Heart right ventricle (tissue), 16 donors: ENCODE measurements around the gene ANXA1. TPM values are rescaled to one million over a fixed set of nuclear protein-coding genes. Genes with fewer than 3 reads are reported as not detected.
"Not testable (repeated sequence)": the region's sequence is repeated elsewhere in the genome, so short reads cannot be mapped to it uniquely, and the experiment has no call there.

Source experiments
- ATAC-seq, 8 donors: fragments of 200-7000 bp; cut with Tn5 transposase; one replicate each; pipeline ENCODE4 v1.9.1; 2020; ENCODE audit warnings: mild to moderate bottlenecking in 8 of 8, moderate library complexity in 8 of 8, moderate number of reproducible peaks in 1 of 8
- DNase-seq, 2 donors: peaks; one replicate each; pipeline ENCODE4 v3.0.0-alpha.2; 2020
- H3K27ac ChIP-seq, 10 donors: fragments of 200-600 bp; sonication (generic) in 2 of 10; one replicate each; pipeline versions ENCODE4 v1.5.0 to v1.8.0; 2020 to 2022; ENCODE audit warnings: mild to moderate bottlenecking in 3 of 10
- H3K27me3 ChIP-seq, 7 donors: fragments of 200-600 bp; one replicate each; pipeline ENCODE4 v1.8.0; 2021 to 2022; ENCODE audit warnings: mild to moderate bottlenecking in 2 of 7
- H3K36me3 ChIP-seq, 9 donors: fragments of 200-600 bp; sonication (generic) in 1 of 9; one replicate each; pipeline versions ENCODE4 v1.5.0 to v1.8.0; 2020 to 2022; ENCODE audit warnings: mild to moderate bottlenecking in 2 of 9
- H3K4me1 ChIP-seq, 9 donors: fragments of 200-600 bp; sonication (generic) in 1 of 9; one replicate each; pipeline versions ENCODE4 v1.5.0 to v1.8.0; 2020 to 2022; ENCODE audit warnings: mild to moderate bottlenecking in 4 of 9
- H3K4me3 ChIP-seq, 10 donors: fragments of 200-600 bp; sonication (generic) in 2 of 10; one replicate each; pipeline versions ENCODE4 v1.5.0 to v1.8.0; 2020 to 2022; ENCODE audit warnings: mild to moderate bottlenecking in 7 of 10, moderate library complexity in 2 of 10
- H3K9me3 ChIP-seq, 11 donors: fragments of 200-600 bp in 10 of 11; sonication (generic) in 2 of 11; one replicate each; pipeline versions ENCODE4 v1.5.0 to v1.8.0; 2013 to 2022; ENCODE audit warnings: mild to moderate bottlenecking in 2 of 11, control low read depth in 1 of 11, moderate library complexity in 1 of 11
- WGBS, 2 donors: extraction: QIAGEN DNeasy Blood & Tissue Kit; methylation state at CpG; one replicate each; pipeline ENCODE4 v1.1.7; 2013; ENCODE audit warnings: inconsistent platforms in 1 of 2; 5-methylcytosine and 5-hydroxymethylcytosine counted together
- intact Hi-C, 10 donors: fragments of 100-400 bp; cut with DNase I; formaldehyde crosslinking; loops; one replicate each; pipeline versions ENCODE4 v1.11.1 to v1.14.2; 2022
- polyA plus RNA-seq, 2 donors: library from polyadenylated mRNA; stranded (reverse); fragments of 200-250 nt; gene quantifications; one replicate each; pipeline ENCODE4 v1.2.3, GENCODE V29; 2013
- total RNA-seq, 10 donors: library from RNA; stranded (reverse); fragmentation: NEBNext Ultra II Directional in 3 of 10; extraction: Animal tissue kit (Norgen Biotek cat#: 25700) in 3 of 10; gene quantifications; one replicate each; pipeline versions ENCODE4 v1.2.1 to v1.2.4, GENCODE V29; 2021 to 2023
- TF ChIP-seq, protein P1 (sequence below), 9 donors: fragments of 200-600 bp; sonication (generic) in 2 of 9; IDR thresholded peaks; one replicate each; pipeline versions ENCODE4 v1.5.0 to v1.8.0; 2021 to 2022; ENCODE audit warnings: antibody characterized with exemption in 9 of 9, mild to moderate bottlenecking in 5 of 9, moderate library complexity in 1 of 9
- donor health status: Arrhythmogenic right ventricular cardiomyopathy.
- donor health status: ischemic (EF 13 %, LVEDD 7.1; RV severe dilation, severe dysfunction).
- donor health status: healthy with polysubstance abuse.
- donor health status: DM: no; HTN: yes; CAD: no.
- donor health status: DM: no; HTN: no; CAD: no.
- donor health status: ischemic (EF 25% LVEDD 6.9; RV normal size, moderate dysfunction).
- donor health status: ischemic (EF 25% LVEDD 5.7; RV mildly dilated, moderate dysfunction).
- donor health status: healthy.
- donor health status: DM: yes; HTN: yes; CAD: no.
- donor health status: Ischemic cardiomyopathy.
- donor health status: ischemic (EF 35%, LVEDD 5.7; RV mildly dilated, moderate dysfunction).
- donor health status: nonischemic (EF 11% LVEDD 7.7; RV severe dilation, severe dysfunction).
- donor health status: DM: yes; HTN: yes; CAD: no.
- donor health status: PGD.
- donor health status: ischemic (EF 29% LVEDD 5.4; RV normal size, mild dysfunction).
- donor health status: nonischemic (EF 23%, LVEDD 6.1; RV moderate dilation, normal function).

ANXA1 gene
- total and polyA plus RNA-seq, 12 donors, result 21.1 to 126 (median 40.7) TPM

DNA sequence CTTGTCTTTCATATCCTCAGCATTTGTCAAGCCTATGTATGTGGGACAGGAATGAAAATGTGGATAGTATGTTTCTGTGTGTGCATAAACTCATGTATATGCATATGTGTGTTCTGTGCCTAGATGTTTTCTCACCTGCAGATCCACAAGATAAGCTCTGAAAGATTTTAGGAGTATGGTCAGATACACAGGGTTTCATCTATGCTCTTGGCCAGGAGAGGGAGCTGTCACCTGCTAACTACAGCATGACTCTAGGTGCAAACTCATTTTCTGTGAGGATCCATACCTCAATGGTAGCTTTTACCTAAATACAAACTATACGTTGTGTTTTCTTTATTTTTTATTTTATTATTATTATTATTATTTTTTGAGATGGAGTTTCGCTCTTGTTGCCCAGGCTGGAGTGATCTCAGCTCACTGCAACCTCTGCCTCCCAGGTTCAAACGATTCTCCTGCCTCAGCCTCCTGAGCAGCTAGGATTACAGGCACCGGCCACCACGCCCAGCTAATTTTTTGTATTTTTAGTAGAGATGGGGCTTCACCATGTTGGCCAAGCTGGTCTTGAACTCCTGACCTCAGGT is 44.1 kb upstream of the ANXA1 start:
- peak in 6 of 8 donors; percentile 51 to 70 (median 59) for ATAC-seq
- intact Hi-C loops, result loop anchor here (1.0 to 5.0 kb wide), 6 partner anchors 75 to 80 kb away; no protein-coding TSS in a partner anchor
- not testable (repeated sequence) for H3K27ac ChIP-seq, H3K4me3 ChIP-seq, H3K4me1 ChIP-seq, H3K27me3 ChIP-seq, H3K9me3 ChIP-seq, H3K36me3 ChIP-seq
- WGBS, 2 donors, result 65 to 77% methylated on average over 3 to 5 of the region's 5 CpGs
- peak in 1 of 2 donors; percentile 47 for DNase-seq
- TF ChIP-seq, protein P1, sequence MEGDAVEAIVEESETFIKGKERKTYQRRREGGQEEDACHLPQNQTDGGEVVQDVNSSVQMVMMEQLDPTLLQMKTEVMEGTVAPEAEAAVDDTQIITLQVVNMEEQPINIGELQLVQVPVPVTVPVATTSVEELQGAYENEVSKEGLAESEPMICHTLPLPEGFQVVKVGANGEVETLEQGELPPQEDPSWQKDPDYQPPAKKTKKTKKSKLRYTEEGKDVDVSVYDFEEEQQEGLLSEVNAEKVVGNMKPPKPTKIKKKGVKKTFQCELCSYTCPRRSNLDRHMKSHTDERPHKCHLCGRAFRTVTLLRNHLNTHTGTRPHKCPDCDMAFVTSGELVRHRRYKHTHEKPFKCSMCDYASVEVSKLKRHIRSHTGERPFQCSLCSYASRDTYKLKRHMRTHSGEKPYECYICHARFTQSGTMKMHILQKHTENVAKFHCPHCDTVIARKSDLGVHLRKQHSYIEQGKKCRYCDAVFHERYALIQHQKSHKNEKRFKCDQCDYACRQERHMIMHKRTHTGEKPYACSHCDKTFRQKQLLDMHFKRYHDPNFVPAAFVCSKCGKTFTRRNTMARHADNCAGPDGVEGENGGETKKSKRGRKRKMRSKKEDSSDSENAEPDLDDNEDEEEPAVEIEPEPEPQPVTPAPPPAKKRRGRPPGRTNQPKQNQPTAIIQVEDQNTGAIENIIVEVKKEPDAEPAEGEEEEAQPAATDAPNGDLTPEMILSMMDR (IDR thresholded peaks at IDR 0.05), result peak; percentile 46 to 87 (median 79)

DNA sequence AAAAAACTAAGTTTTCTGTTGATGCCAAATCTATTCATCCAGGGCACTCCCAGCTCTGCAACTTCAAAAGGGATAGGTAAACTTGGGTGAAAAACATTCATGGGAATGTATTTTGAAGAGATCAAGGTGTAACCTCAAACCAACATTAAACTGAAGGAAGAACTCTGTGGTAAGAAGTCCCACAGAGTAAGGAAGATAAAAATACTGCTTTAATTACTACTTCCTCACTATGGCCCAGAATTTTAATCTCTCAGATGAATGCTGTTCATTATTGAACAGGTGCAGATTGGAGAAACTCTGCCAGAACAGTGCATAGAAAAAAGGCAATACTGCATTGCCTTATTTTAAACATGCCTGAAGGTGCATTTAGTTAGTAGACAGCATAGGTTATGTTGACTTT is 37.6 kb upstream of the ANXA1 start:
- H3K36me3 ChIP-seq, result no peaks in the 10 kb centered on the region
- no peaks in the 10 kb centered on the region for H3K9me3 ChIP-seq
- no peak overlapping the region for H3K4me3 ChIP-seq
- intact Hi-C loops, result no loop called here
- no peaks in the 10 kb centered on the region for H3K4me1 ChIP-seq
- H3K27me3 ChIP-seq, result no peaks in the 10 kb centered on the region
- H3K27ac ChIP-seq, result no peak overlapping the region
- DNase-seq (no peak), ATAC-seq (no peak)
- TF ChIP-seq, protein P1 (IDR thresholded peaks at IDR 0.05), result no peak

DNA sequence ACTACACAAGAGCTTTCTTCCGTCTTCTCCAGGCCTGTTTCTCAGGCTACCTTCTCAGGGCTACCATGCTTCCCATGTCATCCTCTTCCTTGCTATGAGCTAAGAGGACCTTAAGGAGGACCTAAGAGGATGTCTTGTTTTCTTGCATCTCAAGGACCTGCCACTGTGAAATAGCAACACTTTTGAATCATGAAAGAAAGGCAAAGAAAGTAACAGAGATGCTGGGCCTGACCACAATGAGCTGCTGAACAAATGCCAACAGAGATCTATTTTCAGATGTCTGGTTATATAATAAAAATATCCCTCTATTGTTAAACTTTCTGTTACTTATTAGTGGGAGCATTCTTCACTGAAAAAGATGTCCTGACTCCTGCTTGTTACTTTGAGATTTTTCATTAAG is 36.7 kb upstream of the ANXA1 start:
- no peaks in the 10 kb centered on the region for H3K4me1 ChIP-seq
- H3K36me3 ChIP-seq, result no peaks in the 10 kb centered on the region
- 98 to 100% methylated on average over 1 of the region's 1 CpG for WGBS, 2 donors
- no peak for ATAC-seq
- intact Hi-C loops, result no loop called here
- TF ChIP-seq, protein P1 (IDR thresholded peaks at IDR 0.05), result no peak
- no peak overlapping the region for H3K4me3 ChIP-seq
- H3K27me3 ChIP-seq, result no peaks in the 10 kb centered on the region
- DNase-seq, result no peak
- H3K27ac ChIP-seq, result no peak overlapping the region
- no peaks in the 10 kb centered on the region for H3K9me3 ChIP-seq

DNA sequence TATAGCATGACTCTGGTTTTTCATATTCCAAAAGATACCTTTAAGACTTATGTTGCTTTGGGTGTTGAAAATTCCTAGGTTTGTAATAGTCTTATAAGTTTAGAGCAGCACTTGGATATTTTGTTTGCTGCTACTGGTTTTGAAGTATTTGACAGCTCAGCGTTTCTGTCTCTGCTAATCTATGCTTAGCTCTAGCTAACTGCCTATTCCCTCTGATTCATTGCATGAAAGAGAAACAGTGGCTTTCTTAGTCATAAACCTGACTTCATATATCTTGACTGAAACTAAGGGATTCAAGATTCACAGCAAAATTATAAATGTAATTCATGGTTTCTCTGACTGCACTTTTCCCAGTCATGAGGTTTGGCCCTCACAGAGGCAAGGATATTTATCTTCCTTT is 35.6 kb upstream of the ANXA1 start:
- TF ChIP-seq, protein P1 (IDR thresholded peaks at IDR 0.05), result no peak

More for the DNA sequence above, 35.6 kb upstream of the ANXA1 start:
- DNase-seq (no peak), ATAC-seq (no peak)
- H3K27me3 ChIP-seq, result no peaks in the 10 kb centered on the region
- no peaks in the 10 kb centered on the region for H3K9me3 ChIP-seq
- H3K27ac ChIP-seq, result no peak overlapping the region
- 48 to 56% methylated on average over 1 of the region's 1 CpG for WGBS, 2 donors
- intact Hi-C loops, result no loop called here
- H3K4me3 ChIP-seq, result no peak overlapping the region
- H3K4me1 ChIP-seq, result no peaks in the 10 kb centered on the region
- no peaks in the 10 kb centered on the region for H3K36me3 ChIP-seq
